ENCODE data around the gene HEPN1.

- TF ChIP-seq, protein P1, sequence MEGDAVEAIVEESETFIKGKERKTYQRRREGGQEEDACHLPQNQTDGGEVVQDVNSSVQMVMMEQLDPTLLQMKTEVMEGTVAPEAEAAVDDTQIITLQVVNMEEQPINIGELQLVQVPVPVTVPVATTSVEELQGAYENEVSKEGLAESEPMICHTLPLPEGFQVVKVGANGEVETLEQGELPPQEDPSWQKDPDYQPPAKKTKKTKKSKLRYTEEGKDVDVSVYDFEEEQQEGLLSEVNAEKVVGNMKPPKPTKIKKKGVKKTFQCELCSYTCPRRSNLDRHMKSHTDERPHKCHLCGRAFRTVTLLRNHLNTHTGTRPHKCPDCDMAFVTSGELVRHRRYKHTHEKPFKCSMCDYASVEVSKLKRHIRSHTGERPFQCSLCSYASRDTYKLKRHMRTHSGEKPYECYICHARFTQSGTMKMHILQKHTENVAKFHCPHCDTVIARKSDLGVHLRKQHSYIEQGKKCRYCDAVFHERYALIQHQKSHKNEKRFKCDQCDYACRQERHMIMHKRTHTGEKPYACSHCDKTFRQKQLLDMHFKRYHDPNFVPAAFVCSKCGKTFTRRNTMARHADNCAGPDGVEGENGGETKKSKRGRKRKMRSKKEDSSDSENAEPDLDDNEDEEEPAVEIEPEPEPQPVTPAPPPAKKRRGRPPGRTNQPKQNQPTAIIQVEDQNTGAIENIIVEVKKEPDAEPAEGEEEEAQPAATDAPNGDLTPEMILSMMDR (conservative IDR thresholded peaks at IDR 0.05; ENCODE audit: low read depth, low read length): peak; percentile 89
- TF ChIP-seq EZH2 (IDR thresholded peaks at IDR 0.05; ENCODE audit: borderline replicate concordance, low read depth, low read length, poor library complexity, severe bottlenecking): no peak
Measured at GRCh38 chr11:124875943-124876817, 42.9 kb upstream of the HEPN1 start.

Data from A673 (cell line).